Effector memory CD8-positive, alpha-beta T cell (primary cell): ENCODE measurements around the gene GIN1.
"Not testable (repeated sequence)": the region's sequence is repeated elsewhere in the genome, so short reads cannot be mapped to it uniquely, and the experiment has no call there.

ENCODE experiments used
- ATAC-seq: fragments of 150-1000 bp; cut with Tn5 transposase; replicated peaks from 2 replicates; pipeline ENCODE4 v1.10.0; 2021; ENCODE audit warnings: mild to moderate bottlenecking, moderate library complexity
- DNase-seq, 3 experiments: peaks; one replicate each; pipeline ENCODE4 v3.0.0; 2021
- H3K27ac Mint-ChIP-seq, 2 donors: one replicate each; pipeline ENCODE4 v1.8.0; 2022; ENCODE audit warnings: mild to moderate bottlenecking in 2 of 2, mixed read lengths in 2 of 2, moderate library complexity in 2 of 2
- H3K27me3 Mint-ChIP-seq, 2 donors: one replicate each; pipeline ENCODE4 v1.8.0; 2022; ENCODE audit warnings: mixed read lengths in 2 of 2
- H3K36me3 Mint-ChIP-seq: one replicate; pipeline ENCODE4 v1.8.0; 2022; ENCODE audit warnings: mild to moderate bottlenecking, moderate library complexity, mixed read lengths; ENCODE audit not compliant: insufficient read depth
- H3K4me1 Mint-ChIP-seq, 2 donors: one replicate each; pipeline ENCODE4 v1.8.0; 2022; ENCODE audit warnings: low read depth in 2 of 2, mixed read lengths in 2 of 2
- H3K4me3 Mint-ChIP-seq, 2 donors: one replicate each; pipeline ENCODE4 v1.8.0; 2022; ENCODE audit warnings: mild to moderate bottlenecking in 2 of 2, mixed read lengths in 2 of 2, moderate library complexity in 2 of 2
- H3K9me3 Mint-ChIP-seq, 2 donors: one replicate each; pipeline ENCODE4 v1.8.0; 2022; ENCODE audit warnings: mixed read lengths in 2 of 2
- total RNA-seq, 9 experiments: gene quantifications; one replicate each; lab custom pipeline; 2026; lab: John Stamatoyannopoulos, UW

Gene GIN1, protein sequence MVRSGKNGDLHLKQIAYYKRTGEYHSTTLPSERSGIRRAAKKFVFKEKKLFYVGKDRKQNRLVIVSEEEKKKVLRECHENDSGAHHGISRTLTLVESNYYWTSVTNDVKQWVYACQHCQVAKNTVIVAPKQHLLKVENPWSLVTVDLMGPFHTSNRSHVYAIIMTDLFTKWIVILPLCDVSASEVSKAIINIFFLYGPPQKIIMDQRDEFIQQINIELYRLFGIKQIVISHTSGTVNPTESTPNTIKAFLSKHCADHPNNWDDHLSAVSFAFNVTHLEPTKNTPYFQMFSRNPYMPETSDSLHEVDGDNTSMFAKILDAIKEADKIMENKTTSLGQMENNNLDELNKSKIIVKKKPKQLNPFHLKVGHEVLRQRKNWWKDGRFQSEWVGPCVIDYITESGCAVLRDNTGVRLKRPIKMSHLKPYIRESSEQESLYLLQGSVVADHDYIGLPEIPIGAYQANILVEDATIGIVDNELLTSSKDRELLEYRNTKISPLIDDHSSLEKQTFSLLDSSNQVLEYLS
- 7.4 to 20.5 (median 13.0) reads per million in 9 experiments for total RNA-seq

DNA sequence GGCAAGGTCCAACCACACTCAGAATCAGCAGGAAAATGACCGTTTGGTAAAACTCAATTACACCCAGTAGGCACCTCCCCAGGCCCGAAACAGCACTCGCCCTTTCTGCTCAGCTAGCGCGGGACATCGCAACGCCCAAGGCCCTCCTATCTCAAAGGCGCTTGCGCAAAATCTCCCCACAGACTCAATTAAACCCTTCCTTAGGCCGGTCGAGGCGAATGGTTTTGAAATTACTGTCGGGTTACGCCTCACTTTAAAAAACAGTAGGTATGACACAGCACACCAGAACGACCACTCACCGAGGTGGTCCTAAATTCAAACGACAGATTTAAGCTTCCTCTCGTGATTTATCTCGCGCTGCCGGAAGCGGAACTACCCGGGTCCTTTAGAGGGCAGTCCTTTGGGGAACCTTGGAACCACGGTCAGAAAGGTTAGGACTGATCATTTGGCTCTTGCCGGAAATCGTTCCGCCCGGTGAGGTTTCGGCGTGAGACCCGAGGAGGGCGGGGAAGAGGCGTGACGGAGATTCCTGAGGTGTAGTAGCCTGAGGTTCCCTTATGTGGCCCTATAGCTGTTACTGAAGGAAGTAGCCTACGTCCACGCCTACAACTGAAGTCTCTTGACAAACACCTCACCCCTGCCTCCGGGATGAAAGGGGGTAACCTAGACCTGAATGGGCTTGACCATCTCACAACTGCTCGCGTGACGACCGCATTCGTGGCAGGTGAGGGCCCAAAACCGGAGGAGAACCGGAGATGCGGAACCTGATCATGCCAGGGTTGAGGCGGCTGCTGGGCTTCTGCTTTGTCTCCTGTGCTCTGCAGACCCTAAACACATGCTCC is at the start of gene GIN1, which contains the start of gene PPIP5K2:
TSS of gene GIN1 (minus strand) at position 374 of the 842 bp plus-strand sequence. CDS start 11,431 bp downstream, outside the sequence.
TSS of gene PPIP5K2 (plus strand) at position 537 of the 842 bp plus-strand sequence. CDS start 9,289 bp downstream, outside the sequence.
- H3K27ac Mint-ChIP-seq = peak within 1 kb of the TSS; percentile 97 to 99
- H3K4me1 Mint-ChIP-seq = peaks cover 31 to 42% of the 10 kb centered on the region in 2 donors
- DNase-seq (peak; percentile 98 to 99 (median 98)), ATAC-seq (peak; percentile 90)
- peak within 1 kb of the TSS; percentile 85 to 97 for H3K4me3 Mint-ChIP-seq
- H3K9me3 Mint-ChIP-seq = no peaks in the 10 kb centered on the region
- peaks cover 6% of the 10 kb centered on the region for H3K36me3 Mint-ChIP-seq
- no peaks in the 10 kb centered on the region for H3K27me3 Mint-ChIP-seq

DNA sequence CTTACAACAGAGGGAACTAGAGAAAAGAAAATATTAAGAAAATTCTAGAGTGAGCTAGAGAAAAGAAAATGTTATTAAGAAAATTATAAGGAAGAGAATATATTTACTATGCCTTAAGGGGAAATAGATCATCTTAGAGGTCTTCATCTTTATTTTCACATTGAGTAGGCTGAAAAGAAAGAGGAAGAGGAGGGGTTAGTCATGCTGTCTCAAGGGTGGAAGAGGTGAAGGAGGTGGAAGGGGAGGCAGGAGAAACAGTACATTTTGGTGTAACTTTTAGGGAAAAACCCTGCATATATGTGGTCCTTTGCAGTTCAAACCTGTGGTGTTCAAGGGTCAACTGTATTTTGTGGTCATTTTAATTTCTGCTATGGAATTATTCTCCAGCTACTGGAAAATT is 46.8 kb upstream of the GIN1 start:
- Mint-ChIP-seq H3K9me3 (no peaks in the 10 kb centered on the region), H3K4me1 (no peaks in the 10 kb centered on the region), H3K36me3 (peaks cover 17% of the 10 kb centered on the region), H3K4me3 (no peak overlapping the region), H3K27ac (no peak overlapping the region), H3K27me3 (no peaks in the 10 kb centered on the region)
- DNase-seq (no peak), ATAC-seq (no peak)

DNA sequence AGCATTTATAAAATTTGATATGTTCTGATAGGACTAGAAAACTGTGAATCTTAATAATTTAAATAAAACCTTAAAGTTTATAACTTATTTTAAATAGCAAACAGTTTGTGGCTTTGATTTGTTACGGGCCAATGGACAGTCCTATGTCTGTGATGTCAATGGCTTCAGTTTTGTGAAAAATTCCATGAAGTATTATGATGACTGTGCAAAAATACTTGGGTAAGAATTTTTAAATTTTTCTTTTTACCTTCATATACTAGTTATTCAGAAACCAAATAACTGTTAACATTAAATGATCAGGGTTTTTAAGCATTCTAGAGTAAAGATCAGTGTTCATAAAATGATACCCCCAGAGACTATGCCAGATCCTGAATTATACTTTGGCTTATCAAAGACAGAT is 31.2 kb upstream of the GIN1 start:
- ATAC-seq (no peak), DNase-seq (no peak)
- Mint-ChIP-seq H3K36me3 (peaks cover 36% of the 10 kb centered on the region), H3K9me3 (no peaks in the 10 kb centered on the region), H3K27ac (no peak overlapping the region), H3K27me3 (no peaks in the 10 kb centered on the region), H3K4me1 (no peaks in the 10 kb centered on the region), H3K4me3 (no peak overlapping the region)

DNA sequence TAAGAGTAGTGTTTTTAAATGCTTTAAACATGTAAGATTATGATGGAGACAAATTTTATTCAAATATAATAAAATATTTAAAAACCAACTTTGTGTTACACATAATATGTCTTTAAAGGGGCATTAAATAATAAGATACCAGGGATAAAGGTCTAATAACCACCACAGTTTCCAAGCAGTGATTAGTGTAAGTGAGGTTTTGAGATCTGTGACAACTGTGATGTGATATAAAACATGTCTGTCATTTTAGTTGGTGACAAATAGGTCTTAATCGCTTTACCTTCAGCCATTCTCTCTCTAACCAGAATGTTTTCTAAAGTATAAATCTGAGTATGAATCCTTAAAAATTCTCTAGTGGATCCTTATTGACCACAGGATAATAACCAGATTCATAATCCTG is 28.3 kb upstream of the GIN1 start:
- no peak for DNase-seq
- no peaks in the 10 kb centered on the region for H3K4me1 Mint-ChIP-seq
- peaks cover 15% of the 10 kb centered on the region for H3K36me3 Mint-ChIP-seq
- H3K27me3 Mint-ChIP-seq = no peaks in the 10 kb centered on the region
- no peaks in the 10 kb centered on the region for H3K9me3 Mint-ChIP-seq
- H3K27ac Mint-ChIP-seq = no peak overlapping the region
- no peak for ATAC-seq
- no peak overlapping the region for H3K4me3 Mint-ChIP-seq

DNA sequence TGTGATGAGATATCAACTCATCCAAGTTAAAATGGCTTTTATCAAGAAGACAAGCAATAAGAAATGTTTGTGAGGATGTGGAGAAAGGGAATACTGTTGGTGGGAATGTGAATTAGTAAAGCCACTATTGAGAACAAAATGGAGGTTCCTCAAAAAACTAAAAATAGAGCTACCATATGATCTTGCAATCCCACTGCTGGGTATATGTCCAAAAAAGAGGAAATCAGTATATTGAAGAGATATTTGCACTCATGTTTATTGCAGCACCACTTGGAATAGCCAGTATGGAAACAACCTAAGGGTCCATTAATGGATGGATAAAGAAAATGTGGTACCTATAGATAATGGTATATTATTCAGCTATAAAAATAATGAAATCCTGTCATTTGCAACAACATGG is 25.3 kb upstream of the GIN1 start:
- Mint-ChIP-seq H3K4me1 (no peaks in the 10 kb centered on the region), H3K36me3 (peaks cover 14% of the 10 kb centered on the region), H3K27me3 (no peaks in the 10 kb centered on the region), H3K4me3 (no peak overlapping the region), H3K9me3 (no peaks in the 10 kb centered on the region), H3K27ac (no peak overlapping the region)
- ATAC-seq (no peak), DNase-seq (no peak)

DNA sequence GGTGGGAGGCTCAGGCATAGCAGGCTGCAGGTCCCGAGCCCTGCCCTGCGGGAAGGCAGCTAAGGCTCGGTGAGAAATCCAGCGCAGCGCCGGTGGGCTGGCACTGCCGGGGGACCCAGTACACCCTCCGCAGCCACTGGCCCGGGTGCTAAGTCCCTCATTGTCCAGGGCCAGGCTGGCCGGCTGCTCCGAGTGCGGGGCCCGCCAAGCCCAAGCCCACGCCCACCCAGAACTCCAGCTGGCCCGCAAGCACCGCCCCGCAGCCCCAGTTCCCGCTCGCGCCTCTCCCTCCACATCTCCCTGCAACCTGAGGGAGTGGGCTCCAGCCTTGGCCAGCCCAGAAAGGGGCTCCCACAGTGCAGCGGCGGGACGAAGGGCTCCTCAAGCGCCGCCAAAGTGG is 22.2 kb upstream of the GIN1 start:
- H3K4me3 Mint-ChIP-seq, DNase-seq, H3K27ac Mint-ChIP-seq, ATAC-seq, H3K27me3 Mint-ChIP-seq, H3K9me3 Mint-ChIP-seq, H3K4me1 Mint-ChIP-seq: not testable (repeated sequence)
- H3K36me3 Mint-ChIP-seq = peaks cover 16% of the 10 kb centered on the region

DNA sequence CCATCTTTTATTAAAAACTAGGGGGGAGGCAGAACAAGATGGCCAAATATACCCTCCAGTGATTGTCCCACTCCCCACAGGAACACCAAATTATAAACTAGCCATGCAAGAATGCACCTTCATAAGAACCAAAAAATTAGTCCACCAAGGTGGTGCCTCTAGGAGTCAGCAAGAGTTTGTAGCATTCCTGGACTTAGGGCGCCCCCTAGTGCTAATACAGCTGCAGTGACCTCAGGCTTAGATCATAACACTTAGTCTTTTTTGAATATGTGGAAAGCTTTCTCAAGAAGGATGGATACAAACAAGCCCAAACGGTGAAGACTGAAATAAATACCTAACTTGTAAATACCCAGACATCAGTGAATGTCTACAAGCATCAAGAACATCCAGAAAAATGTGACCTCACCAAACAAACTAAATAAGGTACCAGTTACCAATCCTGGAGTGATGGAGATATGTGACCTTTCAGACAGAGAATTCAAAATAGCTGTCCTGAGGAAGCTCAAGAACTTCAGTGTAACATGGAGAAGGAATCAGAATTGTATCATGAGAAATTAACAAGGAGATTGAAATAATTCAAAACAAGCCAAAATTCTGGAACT is 19.4 kb upstream of the GIN1 start:
- Mint-ChIP-seq H3K27me3 (no peaks in the 10 kb centered on the region), H3K27ac (no peak overlapping the region), H3K4me1 (no peaks in the 10 kb centered on the region), H3K9me3 (no peaks in the 10 kb centered on the region), H3K4me3 (no peak overlapping the region), H3K36me3 (peaks cover 20% of the 10 kb centered on the region)
- ATAC-seq (peak; percentile 100), DNase-seq (peak; percentile 81 to 87 (median 84))

DNA sequence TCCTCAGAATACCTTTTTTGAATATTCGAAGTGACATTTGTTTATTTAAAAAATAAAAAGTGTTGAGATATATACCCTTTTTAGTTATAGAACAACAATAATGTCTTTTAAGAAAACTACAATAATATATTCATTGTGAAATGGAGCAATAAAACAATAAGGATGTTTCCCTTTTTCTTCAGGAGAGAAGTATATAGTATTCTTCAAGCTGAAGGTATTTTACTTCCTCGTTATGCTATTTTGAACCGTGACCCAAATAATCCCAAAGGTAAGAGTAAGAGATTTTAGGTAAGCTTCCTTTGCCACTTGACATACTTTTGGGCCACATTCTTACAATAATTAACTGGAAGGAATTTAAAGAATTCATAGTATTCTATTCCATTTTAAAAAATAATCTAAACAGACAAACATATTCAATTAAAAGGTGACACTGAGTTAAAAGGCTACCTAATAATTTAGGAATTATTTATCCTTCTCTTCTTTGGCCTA is 18.3 kb upstream of the GIN1 start:
- DNase-seq (no peak), ATAC-seq (no peak)
- no peak overlapping the region for H3K4me3 Mint-ChIP-seq
- H3K4me1 Mint-ChIP-seq = peaks cover 0 to under 1% of the 10 kb centered on the region in 2 donors
- no peak overlapping the region for H3K27ac Mint-ChIP-seq
- H3K36me3 Mint-ChIP-seq = peaks cover 20% of the 10 kb centered on the region
- H3K27me3 Mint-ChIP-seq = no peaks in the 10 kb centered on the region
- no peaks in the 10 kb centered on the region for H3K9me3 Mint-ChIP-seq

DNA sequence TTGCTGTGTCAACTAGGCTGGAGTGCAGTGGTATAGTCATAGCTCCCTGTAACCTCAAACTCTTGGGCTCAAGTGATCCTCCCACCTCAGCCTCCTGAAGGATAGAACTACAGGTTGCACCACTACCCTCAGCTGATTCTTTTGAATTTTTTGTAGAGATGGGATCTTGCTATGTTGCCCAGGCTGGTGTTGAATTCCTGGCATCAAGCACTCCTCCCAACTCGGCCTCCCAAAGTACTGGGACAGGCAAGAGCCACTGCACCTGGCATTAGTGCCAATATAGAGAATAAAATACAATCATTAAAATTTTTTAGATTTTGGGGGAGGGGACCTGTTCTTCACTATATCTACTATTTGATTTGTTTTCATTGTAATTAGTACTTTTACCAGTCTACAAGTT is 15.5 kb upstream of the GIN1 start:
- Mint-ChIP-seq H3K27ac (no peak overlapping the region), H3K27me3 (no peaks in the 10 kb centered on the region), H3K36me3 (peaks cover 20% of the 10 kb centered on the region), H3K9me3 (no peaks in the 10 kb centered on the region), H3K4me1 (peaks cover 3 to 15% of the 10 kb centered on the region in 2 donors), H3K4me3 (no peak overlapping the region)
- ATAC-seq (no peak), DNase-seq (no peak)

DNA sequence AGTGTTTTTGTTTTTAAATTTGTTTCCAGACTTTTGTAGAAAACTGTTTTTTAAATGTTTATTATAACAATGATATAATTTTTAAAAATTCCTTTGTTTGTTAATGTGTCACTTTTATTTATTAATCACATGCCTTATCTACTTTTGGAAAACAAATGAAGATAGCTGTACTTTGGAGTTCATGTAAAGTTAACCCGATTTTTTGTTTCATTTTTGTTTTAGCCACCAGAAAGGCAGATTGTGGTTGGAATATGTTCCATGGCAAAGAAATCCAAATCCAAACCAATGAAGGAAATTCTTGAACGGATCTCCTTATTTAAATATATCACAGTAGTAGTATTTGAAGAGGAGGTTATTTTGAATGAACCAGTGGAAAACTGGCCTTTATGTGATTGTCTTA is 13.3 kb upstream of the GIN1 start:
- DNase-seq = no peak
- peaks cover 3 to 23% of the 10 kb centered on the region in 2 donors for H3K4me1 Mint-ChIP-seq
- H3K9me3 Mint-ChIP-seq = no peaks in the 10 kb centered on the region

DNA sequence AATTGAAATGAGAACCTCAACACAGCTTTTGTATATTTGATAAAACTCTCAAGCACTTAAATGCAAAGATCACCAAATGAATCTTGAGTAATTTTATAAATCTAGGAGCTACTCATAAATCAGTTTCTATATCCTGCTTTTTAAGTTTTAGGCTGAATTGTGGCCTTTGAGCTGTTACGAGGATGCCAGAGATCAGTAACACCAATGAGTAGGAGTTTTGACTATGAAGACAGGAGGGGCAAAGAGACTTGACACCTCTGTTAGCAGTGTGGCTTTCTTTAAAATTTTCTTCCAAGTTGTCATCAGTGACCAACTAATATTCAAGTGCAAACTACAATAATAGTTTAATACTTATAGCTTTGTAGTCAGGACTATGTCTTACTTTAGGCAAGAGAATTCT is 12.7 kb upstream of the GIN1 start:
- Mint-ChIP-seq H3K9me3 (no peaks in the 10 kb centered on the region), H3K27ac (peak overlapping the region; percentile 20 to 54), H3K4me1 (peaks cover 3 to 25% of the 10 kb centered on the region in 2 donors), H3K36me3 (peaks cover 12% of the 10 kb centered on the region), H3K4me3 (no peak overlapping the region), H3K27me3 (no peaks in the 10 kb centered on the region)
- ATAC-seq = no peak
- DNase-seq = no peak

More for the DNA sequence above, 13.3 kb upstream of the GIN1 start:
- Mint-ChIP-seq H3K27ac (peak overlapping the region; percentile 20 to 54), H3K36me3 (peaks cover 12% of the 10 kb centered on the region), H3K27me3 (no peaks in the 10 kb centered on the region), H3K4me3 (no peak overlapping the region)
- ATAC-seq = no peak

DNA sequence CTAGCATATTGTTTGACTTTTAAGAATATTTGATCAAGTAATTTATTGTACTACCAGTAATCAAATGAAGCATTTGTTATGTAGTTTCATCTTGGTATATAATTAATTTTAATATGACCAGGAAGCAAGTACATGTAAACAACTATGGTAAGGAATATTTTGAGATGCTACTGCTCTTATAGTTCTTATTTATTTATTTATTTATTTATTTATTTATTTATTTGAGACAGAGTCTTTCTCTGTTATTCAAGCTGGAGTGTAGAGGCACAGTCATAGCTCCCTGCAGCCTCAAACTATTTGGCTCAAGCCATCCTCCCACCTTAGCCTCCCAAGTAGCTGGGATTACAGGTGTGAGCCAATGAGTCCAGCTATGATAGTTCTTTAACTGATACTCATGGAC is 8.3 kb upstream of the GIN1 start:
- ATAC-seq (no peak), DNase-seq (no peak)
- H3K4me1 Mint-ChIP-seq = peaks cover 13 to 44% of the 10 kb centered on the region in 2 donors
- H3K4me3 Mint-ChIP-seq = no peak overlapping the region
- H3K9me3 Mint-ChIP-seq = no peaks in the 10 kb centered on the region
- H3K27me3 Mint-ChIP-seq = no peaks in the 10 kb centered on the region
- H3K36me3 Mint-ChIP-seq = peaks cover 12% of the 10 kb centered on the region
- no peak overlapping the region for H3K27ac Mint-ChIP-seq

DNA sequence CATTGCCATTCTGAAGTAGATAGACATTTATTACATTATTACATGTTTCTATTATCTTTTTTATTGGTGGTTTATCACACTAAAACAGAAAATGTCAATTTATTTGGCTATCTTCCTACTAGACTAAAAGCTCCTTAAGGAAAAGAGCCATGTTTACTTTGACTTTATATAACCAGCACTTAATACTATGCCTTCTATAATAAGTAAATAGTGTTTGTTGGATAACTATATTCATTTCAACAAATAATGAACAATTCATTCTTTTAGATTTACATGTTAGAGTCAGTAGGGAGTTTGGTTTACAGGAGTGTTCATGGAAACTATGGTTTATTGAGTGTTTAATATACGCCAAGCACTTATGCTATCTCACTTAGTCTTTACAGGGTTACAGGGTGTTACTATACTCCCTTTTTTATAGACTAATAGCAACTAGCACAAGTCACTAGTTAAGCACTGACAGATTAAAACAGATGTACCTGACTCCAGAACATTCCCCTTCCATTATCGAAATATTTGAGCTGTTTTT is 7.4 kb upstream of the GIN1 start:
- DNase-seq (no peak), ATAC-seq (no peak)
- Mint-ChIP-seq H3K4me3 (no peak overlapping the region), H3K27me3 (no peaks in the 10 kb centered on the region), H3K36me3 (peaks cover 12% of the 10 kb centered on the region), H3K27ac (no peak overlapping the region), H3K4me1 (peaks cover 18 to 42% of the 10 kb centered on the region in 2 donors), H3K9me3 (no peaks in the 10 kb centered on the region)
